GM12878 (cell line): ENCODE results near the gene DCAF11. TPM values are rescaled to one million over a fixed set of nuclear protein-coding genes. Genes with fewer than 3 reads are reported as not detected.

ENCODE experiments used
- ATAC-seq: fragments of 200-7000 bp; cut with Tn5 transposase; 3 replicates; pipeline ENCODE4 v1.9.1; 2020; ENCODE audit warnings: mild to moderate bottlenecking, moderate library complexity
- BruUV-seq: library from RNA; stranded (reverse); fragments of 400-500 nt; replicated peaks from 2 replicates; lab custom pipeline; 2021; lab: Mats Ljungman, UMichigan
- CTCF ChIA-PET: fragments of 300-600 bp; sonication (Branson Sonifier 250); formaldehyde crosslinking; extraction: SDS; loops from one replicate; lab custom pipeline; 2021; ENCODE audit warnings: inconsistent platforms; lab: Yijun Ruan, JAX
- POLR2A ChIA-PET: fragments of 350-600 bp; formaldehyde crosslinking; extraction: SDS; loops from one replicate; lab custom pipeline; 2021; ENCODE audit warnings: inconsistent platforms; lab: Charles Lee
- RAD21 ChIA-PET: fragments of 300-600 bp; sonication (Branson Sonifier 250); formaldehyde crosslinking; loops from one replicate; lab custom pipeline; 2023; ENCODE audit warnings: antibody characterized with exemption; ENCODE audit not compliant: unreplicated experiment; lab: Charles Lee
- SMC1A ChIA-PET: fragments of 300-600 bp; sonication (Branson Sonifier 250); formaldehyde crosslinking; loops from one replicate; lab custom pipeline; 2023; ENCODE audit not compliant: unreplicated experiment, uncharacterized antibody; lab: Charles Lee
- DNase-seq: peaks from one replicate; pipeline ENCODE4 v3.0.0-alpha.2; 2011; ENCODE audit warnings: low read depth, low spot score
- FAIRE-seq: peaks from 3 replicates; lab custom pipeline; 2011; peaks lifted over from hg19 to GRCh38; lab: Jason Lieb, UNC
- H2AFZ ChIP-seq: 2 replicates; pipeline ENCODE4 v1.6.0; 2011; ENCODE audit warnings: low read depth, low read length, control low read depth; ENCODE audit not compliant: control insufficient read depth
- H3K27ac ChIP-seq: 2 replicates; pipeline ENCODE4 v1.5.1; 2011; ENCODE audit warnings: control low read depth; ENCODE audit not compliant: control insufficient read depth, insufficient read depth
- H3K27me3 ChIP-seq, 2 experiments: replicated peaks in 1 of 2; 2 replicates each; pipeline versions ENCODE4 v1.6.0 to v1.6.1; 2011; ENCODE audit warnings: low read length in 1 of 2; ENCODE audit not compliant: control insufficient read depth in 2 of 2, insufficient read depth in 2 of 2
- H3K36me3 ChIP-seq, 2 experiments: 2 replicates each; pipeline ENCODE4 v1.5.1; 2011; ENCODE audit warnings: low read length in 1 of 2; ENCODE audit not compliant: control insufficient read depth in 2 of 2, insufficient read depth in 2 of 2
- H3K4me1 ChIP-seq: 2 replicates; pipeline ENCODE4 v1.6.1; 2011; ENCODE audit warnings: mild to moderate bottlenecking, low read length, moderate library complexity, mixed read lengths; ENCODE audit not compliant: control insufficient read depth, insufficient read depth
- H3K4me2 ChIP-seq: 2 replicates; pipeline ENCODE4 v1.6.0; 2011; ENCODE audit warnings: control low read depth; ENCODE audit not compliant: control insufficient read depth, insufficient read depth
- H3K4me3 ChIP-seq: fragments of 200-600 bp; sonication (generic); 2 replicates; pipeline ENCODE4 v1.5.1; 2016
- H3K79me2 ChIP-seq: 2 replicates; pipeline ENCODE4 v1.6.0; 2011; ENCODE audit warnings: low read length; ENCODE audit not compliant: control insufficient read depth, insufficient read depth
- H3K9ac ChIP-seq: 2 replicates; pipeline ENCODE4 v1.8.0; 2011; ENCODE audit warnings: low read length, control low read depth, mixed read lengths; ENCODE audit not compliant: control insufficient read depth, insufficient read depth
- H3K9me3 ChIP-seq: replicated peaks from 3 replicates; pipeline ENCODE4 v1.5.1; 2011; ENCODE audit warnings: mild to moderate bottlenecking, low read length; ENCODE audit not compliant: control insufficient read depth, insufficient read depth
- H4K20me1 ChIP-seq: 2 replicates; pipeline ENCODE4 v1.6.0; 2011; ENCODE audit not compliant: control insufficient read depth, insufficient read depth
- ESRRA ChIP-seq: IDR thresholded peaks from 2 replicates; pipeline ENCODE4 v1.6.1; 2012; ENCODE audit warnings: mild to moderate bottlenecking, low read length, improper control_type of control experiment
- ETV6 ChIP-seq, 2 experiments: fragments of 450-650 bp in 1 of 2; IDR thresholded peaks in 1 of 2; conservative IDR thresholded peaks in 1 of 2; 2 replicates each; pipeline ENCODE4 v1.6.1; 2014; ENCODE audit warnings: antibody characterized with exemption in 1 of 2, borderline replicate concordance in 1 of 2, low read depth in 1 of 2, mild to moderate bottlenecking in 1 of 2, moderate library complexity in 1 of 2
- KLF5 ChIP-seq: fragments of 450-650 bp; IDR thresholded peaks from 2 replicates; pipeline ENCODE4 v1.6.1; 2014; ENCODE audit warnings: mild to moderate bottlenecking; ENCODE audit not compliant: partially characterized antibody
- RB1 ChIP-seq: fragments of 450-650 bp; formaldehyde crosslinking; IDR thresholded peaks from 2 replicates; pipeline ENCODE4 v1.6.1; 2017; ENCODE audit warnings: mild to moderate bottlenecking, borderline replicate concordance
- WGBS: methylation state at CpG from one replicate; pipeline ENCODE4 v1.1.6; 2016; ENCODE audit warnings: low lambda C conversion rate; ENCODE audit not compliant: insufficient replicate concordance, insufficient coverage; ENCODE audit errors: missing lambda C conversion rate; 5-methylcytosine and 5-hydroxymethylcytosine counted together
- in situ Hi-C: fragments of 300-500 bp; cut with MboI; formaldehyde crosslinking; loops from 9 replicates; pipeline ENCODE4 v1.14.3; 2018; ENCODE audit warnings: mixed read lengths
- intact Hi-C: fragments of 100-400 bp; cut with micrococcal nuclease; formaldehyde crosslinking; loops from one replicate; pipeline ENCODE4 v1.14.2; 2022; ENCODE audit not compliant: unreplicated experiment
- polyA plus RNA-seq, 11 experiments: library from polyadenylated mRNA; depleted of rRNA in 4 of 11; unstranded in 6 of 11; stranded (reverse) in 5 of 11; fragments of >200 nt; fragmentation: Nextera tagmentation in 4 of 11; fragmentation: Illumina TruSeq in 1 of 11; extraction: Ambion mirVana in 4 of 11; extraction: Trizol in 1 of 11; gene quantifications; 1 replicate in 1 of 11; 2 replicates in 10 of 11; pipeline versions ENCODE4 v1.2.1 to v1.2.3, GENCODE V29; 2011 to 2016; ENCODE audit warnings: inconsistent platforms in 2 of 11, missing spikeins in 2 of 11, low read depth in 1 of 11
- total RNA-seq, 4 experiments: library from RNA; depleted of rRNA in 3 of 4; stranded (reverse); fragments of >200 nt in 3 of 4; fragmentation: Illumina TruSeq in 1 of 4; extraction: Trizol in 1 of 4; gene quantifications; 2 replicates each; pipeline versions ENCODE4 v1.2.1 to v1.2.3, GENCODE V29; 2013 to 2021
- TF ChIP-seq, protein P1 (sequence below): IDR thresholded peaks from 2 replicates; pipeline ENCODE4 v1.6.1; 2012; ENCODE audit warnings: mild to moderate bottlenecking, low read depth, low read length
- TF ChIP-seq, protein P2 (sequence below): fragments of 450-650 bp; IDR thresholded peaks from 2 replicates; pipeline ENCODE4 v1.6.1; 2014; ENCODE audit warnings: mild to moderate bottlenecking

DCAF11 gene
- total and polyA plus RNA-seq, 10 of the 15 experiments (the other 5 are each of a cell fraction or from before 2014, with no cell fraction given) = 13.4 to 91.2 (median 68.7) TPM

DNA sequence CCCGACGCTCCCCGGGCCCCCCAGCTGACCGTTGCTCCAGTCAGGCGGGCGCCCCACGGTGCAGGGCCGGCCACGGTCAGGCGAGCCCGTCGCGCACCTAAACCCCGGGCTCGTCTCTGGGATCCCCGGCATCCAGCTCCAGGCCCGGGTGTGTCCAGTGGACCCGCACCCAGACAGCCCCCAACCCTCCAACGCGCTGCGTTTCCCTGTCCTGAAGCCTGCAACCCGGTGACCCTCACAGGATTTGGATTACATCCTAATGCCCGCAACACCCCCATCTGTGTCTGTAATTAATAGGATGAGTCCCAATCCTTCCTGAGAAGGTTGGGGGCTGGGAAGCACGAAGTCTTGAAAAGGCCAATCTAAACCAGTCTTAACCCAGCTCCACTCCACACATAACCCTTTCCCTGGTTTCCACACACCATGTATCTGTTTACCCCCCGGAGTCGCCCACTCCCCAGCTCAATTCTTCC is 32.8 kb upstream of the DCAF11 start:
- RAD21 ChIA-PET = interaction anchor here (1.5 to 4.6 kb wide), 6 partner anchors 10 to 79 kb away, joined by 3 to 39 read pairs (median 14); partner anchors contain the start of genes CARMIL3, DCAF11, IRF9 and NRL
- TF ChIP-seq KLF5 (no peak), ESRRA (no peak), ETV6 (conservative IDR thresholded peaks at IDR 0.05 in 1 of 2, IDR thresholded peaks at IDR 0.05 in 1 of 2; ENCODE audit: borderline replicate concordance in 1 of 2, low read depth in 1 of 2) (no peak), RB1 (no peak)
- TF ChIP-seq, protein P1, sequence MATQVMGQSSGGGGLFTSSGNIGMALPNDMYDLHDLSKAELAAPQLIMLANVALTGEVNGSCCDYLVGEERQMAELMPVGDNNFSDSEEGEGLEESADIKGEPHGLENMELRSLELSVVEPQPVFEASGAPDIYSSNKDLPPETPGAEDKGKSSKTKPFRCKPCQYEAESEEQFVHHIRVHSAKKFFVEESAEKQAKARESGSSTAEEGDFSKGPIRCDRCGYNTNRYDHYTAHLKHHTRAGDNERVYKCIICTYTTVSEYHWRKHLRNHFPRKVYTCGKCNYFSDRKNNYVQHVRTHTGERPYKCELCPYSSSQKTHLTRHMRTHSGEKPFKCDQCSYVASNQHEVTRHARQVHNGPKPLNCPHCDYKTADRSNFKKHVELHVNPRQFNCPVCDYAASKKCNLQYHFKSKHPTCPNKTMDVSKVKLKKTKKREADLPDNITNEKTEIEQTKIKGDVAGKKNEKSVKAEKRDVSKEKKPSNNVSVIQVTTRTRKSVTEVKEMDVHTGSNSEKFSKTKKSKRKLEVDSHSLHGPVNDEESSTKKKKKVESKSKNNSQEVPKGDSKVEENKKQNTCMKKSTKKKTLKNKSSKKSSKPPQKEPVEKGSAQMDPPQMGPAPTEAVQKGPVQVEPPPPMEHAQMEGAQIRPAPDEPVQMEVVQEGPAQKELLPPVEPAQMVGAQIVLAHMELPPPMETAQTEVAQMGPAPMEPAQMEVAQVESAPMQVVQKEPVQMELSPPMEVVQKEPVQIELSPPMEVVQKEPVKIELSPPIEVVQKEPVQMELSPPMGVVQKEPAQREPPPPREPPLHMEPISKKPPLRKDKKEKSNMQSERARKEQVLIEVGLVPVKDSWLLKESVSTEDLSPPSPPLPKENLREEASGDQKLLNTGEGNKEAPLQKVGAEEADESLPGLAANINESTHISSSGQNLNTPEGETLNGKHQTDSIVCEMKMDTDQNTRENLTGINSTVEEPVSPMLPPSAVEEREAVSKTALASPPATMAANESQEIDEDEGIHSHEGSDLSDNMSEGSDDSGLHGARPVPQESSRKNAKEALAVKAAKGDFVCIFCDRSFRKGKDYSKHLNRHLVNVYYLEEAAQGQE = no peak
- TF ChIP-seq, protein P2, sequence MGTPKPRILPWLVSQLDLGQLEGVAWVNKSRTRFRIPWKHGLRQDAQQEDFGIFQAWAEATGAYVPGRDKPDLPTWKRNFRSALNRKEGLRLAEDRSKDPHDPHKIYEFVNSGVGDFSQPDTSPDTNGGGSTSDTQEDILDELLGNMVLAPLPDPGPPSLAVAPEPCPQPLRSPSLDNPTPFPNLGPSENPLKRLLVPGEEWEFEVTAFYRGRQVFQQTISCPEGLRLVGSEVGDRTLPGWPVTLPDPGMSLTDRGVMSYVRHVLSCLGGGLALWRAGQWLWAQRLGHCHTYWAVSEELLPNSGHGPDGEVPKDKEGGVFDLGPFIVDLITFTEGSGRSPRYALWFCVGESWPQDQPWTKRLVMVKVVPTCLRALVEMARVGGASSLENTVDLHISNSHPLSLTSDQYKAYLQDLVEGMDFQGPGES = no peak
- Histone ChIP-seq H3K4me1 (peaks cover 13% of the 10 kb centered on the region), H3K79me2 (no peaks in the 10 kb centered on the region), H3K9ac (no peak overlapping the region; the same call in 1 of the 2 replicates), H3K9me3 (no peaks in the 10 kb centered on the region), H3K4me3 (peak overlapping the region; percentile 63; the same call in 1 of the 2 replicates), H2AFZ (peak overlapping the region; percentile 78), H3K4me2 (peak overlapping the region; percentile 83), H3K27ac (no peak overlapping the region; the same call in 1 of the 2 replicates), H3K27me3 (no peaks in the 10 kb centered on the region), H3K36me3 (no peaks in the 10 kb centered on the region), H4K20me1 (no peaks in the 10 kb centered on the region)
- ATAC-seq (no peak), FAIRE-seq (no peak), DNase-seq (no peak)
- WGBS = 35% methylated on average over 14 of the region's 26 CpGs
- intact Hi-C loops = no loop called here
- CTCF ChIA-PET = interaction anchor here (0.6 to 4.9 kb wide), 10 partner anchors 7 to 226 kb away, joined by 3 to 71 read pairs (median 5); partner anchors contain the start of genes CHMP4A, CIDEB, PCK2 and PSME2
- in situ Hi-C loops = no loop called here
- POLR2A ChIA-PET = interaction anchor here (0.9 to 4.2 kb wide), 11 partner anchors 10 to 161 kb away, joined by 3 to 33 read pairs (median 6); partner anchors contain the start of genes CHMP4A, CPNE6, DCAF11 and NRL
- no TSS peak for BruUV-seq
- SMC1A ChIA-PET = interaction anchor here (0.9 to 5.2 kb wide), 4 partner anchors 10 to 80 kb away, joined by 4 to 51 read pairs (median 10); partner anchors contain the start of gene PCK2
